Esophagus squamous epithelium (tissue), 5 donors: Measurements from ENCODE around the gene MBD5. TPM values are rescaled to one million over a fixed set of nuclear protein-coding genes. Genes with fewer than 3 reads are reported as not detected.

ENCODE experiments used
- DNase-seq: peaks from one replicate; lab custom pipeline; 2025; lab: John Stamatoyannopoulos, UW
- H3K27ac ChIP-seq, 4 donors: fragments of 200-600 bp; sonication (generic); one replicate each; pipeline ENCODE4 v1.5.1; 2016 to 2019; ENCODE audit warnings: mild to moderate bottlenecking in 1 of 4
- H3K27me3 ChIP-seq, 4 donors: fragments of 200-600 bp; sonication (generic); 1 replicate in 3 of 4; 2 replicates in 1 of 4; pipeline versions ENCODE4 v1.5.1 to v1.6.0; 2017 to 2021; ENCODE audit warnings: antibody characterized with exemption in 1 of 4
- H3K36me3 ChIP-seq, 3 donors: fragments of 200-600 bp; sonication (generic); one replicate each; pipeline ENCODE4 v1.5.1; 2016 to 2019
- H3K4me1 ChIP-seq, 3 donors: fragments of 200-600 bp; sonication (generic); one replicate each; pipeline ENCODE4 v1.5.1; 2017 to 2019
- H3K4me3 ChIP-seq, 4 donors: fragments of 200-600 bp; sonication (generic); 1 replicate in 3 of 4; 2 replicates in 1 of 4; pipeline ENCODE4 v1.5.1; 2016 to 2019; ENCODE audit warnings: mild to moderate bottlenecking in 2 of 4, moderate library complexity in 1 of 4
- H3K9me3 ChIP-seq, 3 donors: fragments of 200-600 bp; sonication (generic); one replicate each; pipeline ENCODE4 v1.5.1; 2016 to 2019
- CTCF ChIP-seq, 6 experiments: fragments of 450-650 bp in 4 of 6; fragments of 200-600 bp in 2 of 6; sonication (generic) in 2 of 6; IDR thresholded peaks; one replicate each; pipeline ENCODE4 v1.5.1; 2016 to 2019; ENCODE audit warnings: antibody characterized with exemption in 6 of 6, mild to moderate bottlenecking in 4 of 6, moderate library complexity in 4 of 6
- POLR2A ChIP-seq, 4 donors: fragments of 450-650 bp; IDR thresholded peaks; one replicate each; pipeline ENCODE4 v1.6.1; 2017; ENCODE audit warnings: antibody characterized with exemption in 4 of 4, mild to moderate bottlenecking in 4 of 4, moderate library complexity in 3 of 4
- WGBS, 2 donors: methylation state at CpG; one replicate each; pipeline ENCODE4 v1.1.5; 2018; 5-methylcytosine and 5-hydroxymethylcytosine counted together
- intact Hi-C: fragments of 100-400 bp; cut with DNase I; formaldehyde crosslinking; loops from one replicate; pipeline ENCODE4 v1.15.0; 2022
- total RNA-seq, 4 donors: library from RNA; depleted of rRNA; stranded (reverse); fragments of >200 nt; gene quantifications; one replicate each; pipeline ENCODE4 v1.1.0, GENCODE V29; 2016
- donor health status: DM: yes; HTN: yes; CAD: no.

The MBD5 gene
- total RNA-seq, 4 donors from 2014 or later = 11.8 to 23.8 (median 14.0) TPM

GRCh38 chr2:148528356-148529064, 507.6 kb downstream of the MBD5 start:
- no peak for DNase-seq
- no peak for TF ChIP-seq POLR2A (IDR thresholded peaks at IDR 0.05)
- no peak for TF ChIP-seq CTCF (IDR thresholded peaks at IDR 0.05)
- Histone ChIP-seq H3K27ac (no peak overlapping the region), H3K27me3 (no peaks in the 10 kb centered on the region), H3K36me3 (no peaks in the 10 kb centered on the region), H3K4me1 (no peaks in the 10 kb centered on the region), H3K9me3 (no peaks in the 10 kb centered on the region), H3K4me3 (no peak overlapping the region)
- 83 to 91% methylated on average over 4 to 5 of the region's 6 CpGs for whole genome bisulfite sequencing, 2 donors
- intact Hi-C loops = no loop called here

- Histone ChIP-seq H3K36me3 (no peaks in the 10 kb centered on the region), H3K9me3 (no peaks in the 10 kb centered on the region), H3K27ac (no peak overlapping the region), H3K4me3 (no peak overlapping the region), H3K27me3 (peaks cover 0 to 6% (median 0%) of the 10 kb centered on the region in 4 donors), H3K4me1 (peaks cover 0 to 3% (median 0%) of the 10 kb centered on the region in 3 donors)
- intact Hi-C loops = no loop called here
- no peak for TF ChIP-seq POLR2A (IDR thresholded peaks at IDR 0.05)
- no peak for TF ChIP-seq CTCF (IDR thresholded peaks at IDR 0.05)
- DNase-seq = no peak
- 71 to 75% methylated on average over 8 of the region's 8 CpGs for WGBS, 2 donors
These were observed 508.9 kb downstream of the MBD5 start for GRCh38 chr2:148529745-148530144.

- peaks cover 0 to 8% (median 0%) of the 10 kb centered on the region in 3 donors for H3K4me1 ChIP-seq
- no peak overlapping the region for H3K4me3 ChIP-seq
- peaks cover 0 to 6% (median 0%) of the 10 kb centered on the region in 4 donors for H3K27me3 ChIP-seq
- DNase-seq = no peak
- 70 to 81% methylated on average over 4 of the region's 4 CpGs for WGBS, 2 donors
- no peak overlapping the region for H3K27ac ChIP-seq
- TF ChIP-seq POLR2A (IDR thresholded peaks at IDR 0.05) (no peak), CTCF (IDR thresholded peaks at IDR 0.05) (no peak)
- H3K9me3 ChIP-seq = no peaks in the 10 kb centered on the region
- no peaks in the 10 kb centered on the region for H3K36me3 ChIP-seq
- intact Hi-C loops = no loop called here
These were observed 509.5 kb downstream of the MBD5 start for GRCh38 chr2:148530350-148530749.

GRCh38 chr2:148531235-148531634, 510.3 kb downstream of the MBD5 start:
- peaks cover 0 to 6% (median 0%) of the 10 kb centered on the region in 4 donors for H3K27me3 ChIP-seq
- no peak overlapping the region for H3K27ac ChIP-seq
- peaks cover 0 to 8% (median 0%) of the 10 kb centered on the region in 3 donors for H3K4me1 ChIP-seq
- WGBS, 2 donors = 88 to 90% methylated on average over 6 to 7 of the region's 7 CpGs
- H3K4me3 ChIP-seq = no peak overlapping the region
- intact Hi-C loops = no loop called here
- no peak for DNase-seq
- TF ChIP-seq CTCF (IDR thresholded peaks at IDR 0.05) (no peak), POLR2A (IDR thresholded peaks at IDR 0.05) (no peak)
- H3K9me3 ChIP-seq = no peaks in the 10 kb centered on the region
- no peaks in the 10 kb centered on the region for H3K36me3 ChIP-seq

- H3K36me3 ChIP-seq = no peaks in the 10 kb centered on the region
- intact Hi-C loops = no loop called here
These were observed 511.0 kb downstream of the MBD5 start for GRCh38 chr2:148531669-148532428.

More at GRCh38 chr2:148531669-148532428, 511.0 kb downstream of the MBD5 start:
- Histone ChIP-seq H3K27ac (no peak overlapping the region), H3K4me1 (peaks cover 0 to 8% (median 0%) of the 10 kb centered on the region in 3 donors), H3K4me3 (no peak overlapping the region), H3K27me3 (peaks cover 0 to 6% (median 0%) of the 10 kb centered on the region in 4 donors), H3K9me3 (no peaks in the 10 kb centered on the region)
- no peak for TF ChIP-seq CTCF (IDR thresholded peaks at IDR 0.05)
- no peak for TF ChIP-seq POLR2A (IDR thresholded peaks at IDR 0.05)
- no peak for DNase-seq
- 77 to 79% methylated on average over 11 of the region's 13 CpGs for WGBS, 2 donors
